NCI-H510A treated with DMSO at 0.1 percent for 48 hours (cell line): ENCODE results near the gene TMEM217.
A peak's percentile ranks its signal among the peaks of the same experiment; 100 is the strongest.

Experiments used
- DNase-seq: peaks from one replicate; lab custom pipeline; 2025; lab: John Stamatoyannopoulos, UW

TMEM217 gene

GRCh38 chr6:37280162-37280887 is 22.4 kb upstream of the TMEM217 start:
- DNase-seq = no peak

DNA sequence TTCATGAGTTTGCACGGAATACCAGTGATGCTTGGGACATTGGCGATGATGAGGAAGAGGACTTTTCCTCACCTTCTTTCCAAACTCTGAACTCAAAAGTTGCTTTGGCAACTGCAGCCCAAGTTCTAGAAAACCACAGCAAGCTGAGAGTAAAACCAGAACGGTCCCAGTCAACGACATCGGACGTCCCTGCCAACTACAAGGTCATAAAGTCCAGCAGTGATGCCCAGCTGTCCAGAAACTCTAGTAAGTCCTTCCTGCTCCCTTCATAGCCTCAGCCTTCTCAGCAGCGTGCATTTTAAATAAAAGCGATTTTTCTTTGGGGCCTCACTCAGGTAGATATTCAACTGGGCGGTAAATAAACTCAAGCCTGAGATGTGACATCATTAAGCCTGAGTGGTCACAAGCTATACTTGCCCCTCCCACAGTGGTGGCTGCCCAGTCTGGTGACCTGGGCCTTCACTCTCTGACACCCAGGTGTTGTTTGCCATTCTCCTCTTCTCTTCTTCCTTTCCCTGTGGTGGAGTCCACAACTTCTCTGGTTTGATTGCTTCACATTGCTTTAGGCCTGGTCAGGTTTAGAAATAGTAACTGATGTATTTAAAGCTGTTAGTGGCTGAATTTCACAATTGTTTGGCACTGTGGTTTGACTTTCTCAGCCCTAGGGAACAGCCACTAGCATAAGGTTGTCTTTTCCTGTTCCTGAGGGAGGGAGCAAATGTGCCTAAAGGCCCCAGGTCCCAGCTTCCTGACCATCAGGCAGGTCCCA is 21.6 kb upstream of the TMEM217 start:
- DNase-seq = no peak

GRCh38 chr6:37277001-37277409 is 19.1 kb upstream of the TMEM217 start:
- no peak for DNase-seq

DNA sequence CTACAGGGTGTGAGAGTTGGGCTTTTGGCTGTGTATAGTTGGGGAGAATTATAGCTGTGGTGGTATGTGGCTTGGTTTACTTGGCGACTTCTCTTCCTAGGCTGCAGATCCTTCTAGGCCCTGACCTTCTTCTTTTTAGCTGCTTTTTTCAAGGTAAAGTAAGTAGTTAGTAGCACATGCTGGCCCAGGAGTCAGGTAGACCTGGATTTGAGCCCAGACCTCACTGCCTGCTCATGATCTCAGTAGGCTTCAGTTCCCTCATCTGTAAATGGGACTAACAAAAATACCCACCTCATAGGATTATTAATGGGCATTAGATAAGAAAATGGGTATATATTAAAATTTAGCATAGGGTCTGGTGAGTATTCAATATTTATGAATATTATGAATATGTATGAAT is 17.4 kb upstream of the TMEM217 start:
- no peak for DNase-seq

DNA sequence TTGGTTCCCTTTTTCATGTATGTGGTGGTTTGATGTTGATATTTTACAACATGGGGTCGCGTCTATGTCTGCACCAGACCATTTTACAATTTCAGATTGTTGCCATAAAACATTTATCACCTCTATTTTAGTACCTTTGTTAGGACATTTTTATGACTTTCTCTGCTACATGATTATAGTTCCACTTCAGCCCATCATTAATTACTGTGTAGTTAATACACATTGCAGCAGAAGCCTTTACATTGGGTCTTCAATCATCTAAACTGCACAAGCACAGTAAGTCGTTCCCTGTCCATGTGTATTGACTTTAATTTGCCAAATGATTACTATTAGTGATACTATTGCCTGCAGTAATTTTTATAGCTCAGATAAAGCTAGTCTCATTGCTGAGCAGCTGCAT is 15.7 kb upstream of the TMEM217 start:
- DNase-seq = no peak

GRCh38 chr6:37272834-37273566 is 15.1 kb upstream of the TMEM217 start:
- DNase-seq = no peak

- no peak for DNase-seq
Observed at GRCh38 chr6:37269105-37269504, 11.2 kb upstream of the TMEM217 start.

- DNase-seq = no peak
Observed at GRCh38 chr6:37265860-37266259, 7.9 kb upstream of the TMEM217 start.

DNA sequence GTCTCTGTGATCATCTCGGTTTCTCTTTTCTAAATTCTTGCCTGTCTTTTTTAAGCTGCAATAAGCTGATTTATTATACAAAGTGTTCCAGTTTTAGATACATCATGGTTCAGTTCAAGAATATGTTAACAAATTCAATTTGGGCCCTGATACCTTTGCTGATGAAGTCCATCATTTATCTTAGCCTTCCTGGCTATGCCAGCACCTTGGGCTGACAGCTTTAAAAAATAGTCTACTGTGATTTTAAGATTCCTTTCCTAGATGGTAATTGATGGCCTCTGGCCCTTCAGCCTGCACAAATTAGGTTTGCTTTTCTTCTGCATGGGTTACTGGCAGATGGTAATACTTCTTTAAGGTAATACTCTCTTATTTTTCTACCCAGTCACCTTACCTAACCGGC is 7.1 kb upstream of the TMEM217 start:
- DNase-seq = no peak

DNA sequence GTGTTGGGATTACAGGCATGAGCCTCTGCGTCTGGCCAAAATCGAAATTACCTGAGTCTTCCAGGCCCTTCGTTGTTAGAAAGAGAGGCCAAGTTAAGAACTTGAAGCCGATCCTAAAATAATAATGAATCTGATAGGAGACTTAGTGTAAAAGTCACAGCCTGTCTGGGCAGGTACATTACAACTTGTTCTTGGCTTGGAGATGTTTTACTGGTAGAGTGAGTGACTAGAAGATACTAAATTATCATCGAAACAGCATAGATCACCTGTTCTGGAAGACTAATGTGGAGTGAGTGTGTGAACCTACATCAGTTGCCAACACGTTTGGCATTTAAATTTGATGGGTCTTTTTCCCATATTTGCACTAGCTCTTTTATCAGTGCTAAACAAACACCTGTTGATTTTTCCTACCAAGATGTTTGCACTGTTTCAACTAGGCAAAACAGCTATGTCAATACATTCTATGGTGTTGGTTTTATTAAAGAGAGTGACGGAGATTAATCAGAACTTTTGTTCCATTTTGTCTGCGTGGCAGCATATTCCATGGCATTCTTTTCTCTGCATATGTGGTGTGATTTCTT is 4.6 kb upstream of the TMEM217 start:
- peak; percentile 42 for DNase-seq

- no peak for DNase-seq
Observed at GRCh38 chr6:37261198-37261597, 3.3 kb upstream of the TMEM217 start.

DNA sequence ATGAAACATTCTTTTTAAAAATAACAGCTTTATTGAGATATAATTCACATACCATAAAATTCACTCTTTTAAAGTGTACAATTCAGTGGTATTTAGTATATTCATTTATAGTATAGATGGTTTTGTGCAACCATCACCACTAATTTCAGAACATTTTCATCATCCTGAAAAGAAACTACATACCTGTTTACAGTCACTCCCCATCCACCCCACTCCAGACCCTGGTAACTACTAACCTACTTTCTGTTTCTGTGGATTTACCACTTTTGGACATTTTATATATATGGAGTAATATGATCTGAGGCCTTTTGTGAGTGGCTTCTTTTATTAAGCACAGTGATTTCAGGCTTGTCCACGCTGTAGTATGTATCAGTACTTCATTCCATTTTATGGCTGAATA is 2.5 kb upstream of the TMEM217 start:
- no peak for DNase-seq

DNA sequence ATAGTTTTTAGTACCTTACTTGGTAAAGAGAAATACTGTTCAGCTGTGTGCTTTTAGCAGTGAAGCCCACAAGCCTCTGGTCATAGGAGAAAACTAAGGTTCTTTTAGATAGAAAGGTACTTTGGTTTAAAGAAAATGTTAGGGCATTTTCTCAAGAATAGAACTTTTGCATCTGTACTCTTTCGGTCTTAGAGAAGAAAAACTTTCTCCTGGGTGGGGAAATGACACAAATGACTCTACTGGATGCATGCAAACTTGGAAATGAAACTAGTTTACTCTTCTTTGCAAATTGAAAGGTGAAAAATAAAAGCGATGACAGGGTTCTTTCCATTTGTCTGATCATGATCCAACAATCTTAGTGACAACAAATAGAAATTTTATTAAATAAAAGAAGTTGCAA is 2.1 kb upstream of the TMEM217 start:
- DNase-seq = no peak

DNA sequence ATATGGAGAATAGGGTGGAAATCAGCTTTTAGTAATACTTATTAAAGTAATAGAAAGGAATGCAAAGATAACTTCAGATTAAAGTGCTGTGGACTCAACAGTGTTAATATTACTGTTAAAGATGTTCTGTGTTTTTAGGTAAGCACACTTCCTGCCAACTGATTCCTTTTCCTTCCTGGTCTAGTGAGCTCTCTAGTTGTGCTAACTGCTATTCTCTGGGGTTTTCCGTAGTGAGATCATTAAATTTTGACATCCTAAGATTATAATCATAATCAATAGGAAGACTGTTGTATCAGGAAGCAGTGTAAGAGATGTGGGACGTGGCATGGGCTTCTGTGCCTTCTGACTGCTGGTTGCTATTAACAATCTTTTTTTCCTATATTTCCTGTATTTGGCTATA is 1.2 kb upstream of the TMEM217 start:
- DNase-seq = no peak

- no peak for DNase-seq
Observed at GRCh38 chr6:37258405-37259105, 611 bp upstream of the TMEM217 start.

DNA sequence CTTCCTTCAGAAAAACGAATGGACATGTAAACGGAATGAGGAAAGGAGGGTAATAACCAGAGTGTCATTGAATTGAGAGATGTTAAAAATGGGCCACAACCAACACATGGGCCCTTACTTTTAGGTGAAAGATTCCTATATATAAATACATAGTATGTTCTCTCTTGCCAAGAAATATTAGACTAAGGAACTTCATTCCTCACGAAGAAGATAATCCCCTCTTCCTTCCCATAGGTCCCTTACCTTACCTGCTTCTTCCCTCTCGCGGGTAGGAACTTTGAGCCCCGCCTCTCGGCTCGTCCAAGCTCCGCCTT is 667 bp downstream of the TMEM217 start:
- DNase-seq = no peak

DNA sequence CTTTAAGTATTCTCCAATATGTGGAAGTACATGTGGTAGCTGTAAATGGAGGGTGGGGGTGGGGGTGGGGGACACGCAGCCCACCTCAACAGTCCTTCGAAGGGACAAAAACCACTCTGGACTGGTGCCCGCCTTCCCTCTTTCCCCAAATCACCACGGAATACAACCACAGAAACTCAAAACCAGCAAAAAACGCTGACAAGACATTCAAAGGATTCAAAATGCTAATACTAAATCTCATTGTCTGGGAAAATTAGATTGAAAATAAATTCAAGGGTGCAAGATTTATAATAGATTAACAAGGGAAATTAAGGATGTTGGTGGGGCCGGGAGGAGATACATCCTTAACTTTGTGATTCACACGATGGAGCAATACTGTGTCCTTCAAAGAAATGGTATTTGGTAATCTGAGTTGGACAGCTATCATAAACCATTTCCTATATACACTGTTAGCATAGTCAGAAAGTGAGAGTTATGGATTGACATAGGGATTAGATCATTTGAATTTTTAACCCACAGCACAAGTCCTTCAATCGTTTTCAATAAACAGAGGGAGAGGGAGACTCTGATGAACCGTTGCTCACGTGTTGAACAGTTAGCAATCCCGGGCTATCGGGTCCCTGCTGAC is 1.1 kb downstream of the TMEM217 start:
- DNase-seq = peak; percentile 62

GRCh38 chr6:37254881-37255280 is 3.1 kb downstream of the TMEM217 start:
- no peak for DNase-seq

DNA sequence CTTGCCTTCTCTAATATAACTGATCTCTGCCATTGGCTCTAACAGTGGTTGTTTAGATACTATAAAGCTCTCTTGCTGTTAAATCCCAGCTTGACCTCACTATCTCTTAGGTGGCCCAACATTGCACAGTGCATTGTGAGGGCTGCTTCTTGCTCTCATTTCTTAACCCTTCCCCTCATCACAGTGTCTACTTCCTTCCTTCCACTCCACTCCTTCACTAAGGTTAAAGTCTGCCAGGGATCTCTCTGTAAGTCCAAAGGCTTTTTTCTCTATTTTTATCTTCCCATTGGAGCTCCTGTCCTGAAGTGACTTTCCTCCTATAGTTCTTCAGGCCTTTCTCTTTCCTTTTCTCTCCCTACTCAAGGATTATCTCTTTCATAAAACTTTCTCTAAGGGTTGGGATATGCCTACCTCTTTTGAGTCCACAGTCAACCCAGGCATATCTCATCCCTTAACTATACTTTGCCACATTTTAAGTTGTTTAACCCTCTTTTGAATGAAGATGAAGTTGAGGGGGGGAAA is 4.4 kb downstream of the TMEM217 start:
- no peak for DNase-seq

GRCh38 chr6:37251211-37251780 is 6.6 kb downstream of the TMEM217 start:
- DNase-seq = no peak
